SK-N-SH (cell line): ENCODE results near the gene GPRC5A. TPM values are rescaled to one million over a fixed set of nuclear protein-coding genes. Genes with fewer than 3 reads are reported as not detected.
A peak's percentile ranks its signal among the peaks of the same experiment; 100 is the strongest.

Experiments used
- CTCF ChIA-PET: fragments of 300-600, 350-600 bp; formaldehyde crosslinking; extraction: SDS; loops from one replicate; lab custom pipeline; 2021; lab: Yijun Ruan, JAX
- POLR2A ChIA-PET: fragments of 350-600 bp; sonication (Branson Sonifier 250); formaldehyde crosslinking; extraction: SDS; loops from one replicate; lab custom pipeline; 2020; ENCODE audit warnings: antibody characterized with exemption, inconsistent platforms; lab: Yijun Ruan, JAX
- DNase-seq: peaks from one replicate; pipeline ENCODE4 v3.0.0; 2012
- H2AFZ ChIP-seq: fragments of 200-600 bp; sonication (generic); 2 replicates; pipeline ENCODE4 v1.8.1; 2016; ENCODE audit warnings: antibody characterized with exemption, mild to moderate bottlenecking, low read depth
- H3F3A ChIP-seq: fragments of 200-600 bp; sonication (generic); replicated peaks from 2 replicates; pipeline ENCODE3; 2016; ENCODE audit warnings: antibody characterized with exemption, mild to moderate bottlenecking; ENCODE audit not compliant: insufficient read depth
- H3K27ac ChIP-seq, 2 experiments: fragments of 200-500 bp in 1 of 2; fragments of 200-600 bp in 1 of 2; sonication (Bioruptor generic) in 1 of 2; sonication (generic), shearing (Covaris generic) in 1 of 2; 2 replicates each; pipeline versions ENCODE4 v1.5.1 to v1.6.1; 2014 to 2016; ENCODE audit warnings: low read depth in 2 of 2, inconsistent platforms in 1 of 2, low read length in 1 of 2, mild to moderate bottlenecking in 1 of 2, mixed read lengths in 1 of 2
- H3K27me3 ChIP-seq: fragments of 200-600 bp; sonication (generic), shearing (Covaris generic); 2 replicates; pipeline ENCODE4 v1.6.1; 2016; ENCODE audit warnings: mixed run types; ENCODE audit not compliant: insufficient read depth
- H3K36me3 ChIP-seq, 2 experiments: fragments of 200-500 bp in 1 of 2; fragments of 200-600 bp in 1 of 2; sonication (Bioruptor generic) in 1 of 2; sonication (generic) in 1 of 2; replicated peaks in 1 of 2; 2 replicates each; pipeline versions ENCODE3 to v1.5.1; 2014 to 2016; ENCODE audit warnings: low read length in 1 of 2, mild to moderate bottlenecking in 1 of 2; ENCODE audit not compliant: insufficient read depth in 2 of 2, control insufficient read depth in 1 of 2
- H3K4me1 ChIP-seq, 2 experiments: fragments of 200-500 bp in 1 of 2; fragments of 200-600 bp in 1 of 2; sonication (Bioruptor generic) in 1 of 2; sonication (generic), shearing (Covaris generic) in 1 of 2; 2 replicates each; pipeline versions ENCODE4 v1.5.1 to v1.6.1; 2014 to 2016; ENCODE audit warnings: low read depth in 1 of 2, low read length in 1 of 2, mixed run types in 1 of 2; ENCODE audit not compliant: insufficient read depth in 2 of 2, control insufficient read depth in 1 of 2
- H3K4me2 ChIP-seq: fragments of 200-600 bp; sonication (generic), shearing (Covaris generic); 2 replicates; pipeline ENCODE4 v1.6.1; 2017; ENCODE audit warnings: mixed run types
- H3K4me3 ChIP-seq, 2 experiments: fragments of 200-500 bp in 1 of 2; fragments of 200-600 bp in 1 of 2; sonication (Bioruptor generic) in 1 of 2; sonication (generic), shearing (Covaris generic) in 1 of 2; 2 replicates each; pipeline versions ENCODE4 v1.5.1 to v1.8.1; 2014 to 2016; ENCODE audit warnings: low read depth in 2 of 2, inconsistent platforms in 1 of 2, low read length in 1 of 2, mild to moderate bottlenecking in 1 of 2, mixed read lengths in 1 of 2, moderate library complexity in 1 of 2
- H3K79me2 ChIP-seq: fragments of 200-600 bp; sonication (generic); 2 replicates; pipeline ENCODE4 v1.8.1; 2017; ENCODE audit warnings: mild to moderate bottlenecking; ENCODE audit not compliant: insufficient read depth
- H3K9ac ChIP-seq: fragments of 200-600 bp; sonication (generic); 2 replicates; pipeline ENCODE4 v1.6.1; 2017; ENCODE audit warnings: mixed run types
- H3K9me2 ChIP-seq: fragments of 200-600 bp; sonication (generic); 2 replicates; pipeline ENCODE4 v1.6.1; 2017; ENCODE audit warnings: mixed run types
- H3K9me3 ChIP-seq: fragments of 200-600 bp; sonication (generic); 2 replicates; pipeline ENCODE4 v1.6.1; 2017; ENCODE audit warnings: mixed run types, mild to moderate bottlenecking, moderate library complexity
- H4K20me1 ChIP-seq: fragments of 200-600 bp; sonication (generic); 2 replicates; pipeline ENCODE4 v1.6.1; 2017; ENCODE audit warnings: mild to moderate bottlenecking, mixed run types; ENCODE audit not compliant: insufficient read depth
- CHD2 ChIP-seq: fragments of 150-350 bp; IDR thresholded peaks from 2 replicates; pipeline ENCODE4 v1.6.1; 2018; ENCODE audit warnings: low read length; ENCODE audit not compliant: partially characterized antibody
- CTCF ChIP-seq: fragments of 200-600 bp; sonication (generic); IDR thresholded peaks from 2 replicates; pipeline ENCODE4 v1.6.1; 2017; ENCODE audit warnings: antibody characterized with exemption, mild to moderate bottlenecking, moderate library complexity
- FOSL2 ChIP-seq: IDR thresholded peaks from 2 replicates; pipeline ENCODE4 v1.4.0; 2012; ENCODE audit warnings: low read depth, mild to moderate bottlenecking, moderate library complexity, borderline replicate concordance
- FOXJ3 ChIP-seq: sonication (generic); formaldehyde crosslinking; IDR thresholded peaks from 2 replicates; pipeline ENCODE4 v1.5.1; 2020; ENCODE audit warnings: mild to moderate bottlenecking, missing genetic modification reagents
- GABPA ChIP-seq: IDR thresholded peaks from 2 replicates; pipeline ENCODE4 v1.4.0; 2012; ENCODE audit warnings: low read depth, mild to moderate bottlenecking
- GATA2 ChIP-seq: sonication (generic); formaldehyde crosslinking; IDR thresholded peaks from 2 replicates; pipeline ENCODE4 v1.5.0; 2020; ENCODE audit warnings: mild to moderate bottlenecking, missing genetic modification reagents
- JUND ChIP-seq: IDR thresholded peaks from 2 replicates; pipeline ENCODE4 v1.4.0; 2012
- MEF2A ChIP-seq: IDR thresholded peaks from 2 replicates; pipeline ENCODE4 v1.4.0; 2012; ENCODE audit warnings: low read depth, borderline replicate concordance
- NRF1 ChIP-seq: IDR thresholded peaks from 2 replicates; pipeline ENCODE4 v1.6.1; 2012; ENCODE audit warnings: low read depth, mild to moderate bottlenecking, low read length
- PBX3 ChIP-seq: IDR thresholded peaks from 2 replicates; pipeline ENCODE4; 2012
- POLR2AphosphoS5 ChIP-seq: IDR thresholded peaks from 2 replicates; pipeline ENCODE4 v1.6.1; 2012; ENCODE audit warnings: low read depth, low read length
- RAD21 ChIP-seq: IDR thresholded peaks from 2 replicates; pipeline ENCODE4 v1.6.1; 2012; ENCODE audit warnings: mild to moderate bottlenecking, low read length
- RCOR1 ChIP-seq: fragments of 150-350 bp; IDR thresholded peaks from 2 replicates; pipeline ENCODE4 v1.6.1; 2017; ENCODE audit warnings: antibody characterized with exemption, low read length
- RFX5 ChIP-seq: IDR thresholded peaks from 2 replicates; pipeline ENCODE4 v1.6.1; 2012; ENCODE audit warnings: mild to moderate bottlenecking, improper control_type of control experiment, low read length
- RXRA ChIP-seq: IDR thresholded peaks from 2 replicates; pipeline ENCODE4 v1.4.0; 2012; ENCODE audit warnings: low read depth, mild to moderate bottlenecking, borderline replicate concordance
- TCF12 ChIP-seq: IDR thresholded peaks from 2 replicates; pipeline ENCODE4 v1.4.0; 2012
- TEAD4 ChIP-seq: IDR thresholded peaks from 2 replicates; pipeline ENCODE4 v1.4.0; 2012; ENCODE audit warnings: mild to moderate bottlenecking, borderline replicate concordance; ENCODE audit not compliant: insufficient read depth
- YY1 ChIP-seq: IDR thresholded peaks from 2 replicates; pipeline ENCODE4 v1.4.0; 2012; ENCODE audit warnings: low read depth, mild to moderate bottlenecking
- WGBS: methylation state at CpG from one replicate; pipeline ENCODE4 v1.1.6; 2017; ENCODE audit warnings: low lambda C conversion rate; 5-methylcytosine and 5-hydroxymethylcytosine counted together
- polyA plus RNA-seq, 3 experiments: library from polyadenylated mRNA; depleted of rRNA; stranded (reverse); fragments of >200 nt; gene quantifications; 2 replicates each; pipeline ENCODE4 v1.2.3, GENCODE V29; 2012

The GPRC5A gene
- polyA plus RNA-seq, 1 of the 3 experiments (the other 2 are of a cell fraction) = 12.7 TPM

GRCh38 chr12:12902036-12902435, 10.7 kb downstream of the GPRC5A start:
- DNase-seq = no peak
- H3K9ac ChIP-seq = peak overlapping the region; percentile 40; the same call in 1 of the 2 replicates
- H3K4me3 ChIP-seq = no peak overlapping the region
- H3K9me2 ChIP-seq = no peaks in the 10 kb centered on the region
- H3K79me2 ChIP-seq = no peaks in the 10 kb centered on the region
- H3F3A ChIP-seq = peaks cover 36% of the 10 kb centered on the region
- no peaks in the 10 kb centered on the region for H3K9me3 ChIP-seq
- H3K4me2 ChIP-seq = peak overlapping the region; percentile 56
- peak overlapping the region in 1 of 2 experiments; percentile 90; a peak in 2 of 4 replicates for H3K27ac ChIP-seq
- H2AFZ ChIP-seq = 0 out of 2 replicates have a peak overlapping the region, but pooled peaks have one; percentile 50
- H3K36me3 ChIP-seq = no peaks in the 10 kb centered on the region
- TF ChIP-seq FOSL2 (peak; percentile 28; the same call in 1 of the 2 replicates), CTCF (no peak), JUND (peak; percentile 21; the same call in 1 of the 2 replicates), GABPA (no peak), CHD2 (no peak), YY1 (no peak), POLR2AphosphoS5 (no peak), TCF12 (no peak), FOXJ3 (CRISPR knock-in tag) (no peak)
- ChIA-PET POLR2A (no interaction called here), CTCF (interaction anchor here (0.7 to 1.5 kb wide), 4 partner anchors 10 to 82 kb away, joined by 3 to 6 read pairs (median 4); partner anchors contain the start of gene GPRC5A)
- H4K20me1 ChIP-seq = no peaks in the 10 kb centered on the region
- no peaks in the 10 kb centered on the region for H3K27me3 ChIP-seq
- peaks cover 0 to 34% of the 10 kb centered on the region in 2 experiments; a peak in 3 of 4 replicates for H3K4me1 ChIP-seq

- Histone ChIP-seq H3K4me2 (no peak overlapping the region), H2AFZ (no peak overlapping the region), H3K27ac (no peak overlapping the region), H3K4me1 (peaks cover 0 to 27% of the 10 kb centered on the region in 2 experiments; a peak in 3 of 4 replicates), H3F3A (peaks cover 24% of the 10 kb centered on the region), H3K9me3 (no peaks in the 10 kb centered on the region), H3K9me2 (no peaks in the 10 kb centered on the region), H3K4me3 (no peak overlapping the region), H3K36me3 (no peaks in the 10 kb centered on the region), H4K20me1 (no peaks in the 10 kb centered on the region), H3K79me2 (no peaks in the 10 kb centered on the region), H3K9ac (no peak overlapping the region), H3K27me3 (no peaks in the 10 kb centered on the region)
- CTCF ChIA-PET = interaction anchor here (1.2 kb wide), 1 partner anchor 11 kb away, joined by 3 read pairs; no protein-coding TSS in a partner anchor
- POLR2A ChIA-PET = no interaction called here
- TF ChIP-seq GATA2 (CRISPR knock-in tag) = no peak
- no peak for TF ChIP-seq TEAD4
- no peak for TF ChIP-seq PBX3
- no peak for TF ChIP-seq RAD21
- no peak for TF ChIP-seq RXRA
- no peak for TF ChIP-seq MEF2A
- TF ChIP-seq YY1 = no peak
- TF ChIP-seq GABPA = no peak
- TF ChIP-seq RFX5 = no peak
- TF ChIP-seq RCOR1 = no peak
- TF ChIP-seq FOXJ3 (CRISPR knock-in tag) = no peak
- TF ChIP-seq NRF1 = no peak
- whole genome bisulfite sequencing = 89% methylated on average over 14 of the region's 14 CpGs
- no peak for DNase-seq
These were observed 12.6 kb downstream of the GPRC5A start for GRCh38 chr12:12903642-12904609.
